Uterus (tissue), 4 donors: Measurements from ENCODE around the gene UGP2. TPM values are rescaled to one million over a fixed set of nuclear protein-coding genes. Genes with fewer than 3 reads are reported as not detected.
"Not testable (repeated sequence)": the region's sequence is repeated elsewhere in the genome, so short reads cannot be mapped to it uniquely, and the experiment has no call there.

Experiments
- DNase-seq, 2 donors: peaks; one replicate each; pipeline ENCODE4 v3.0.0-alpha.2; 2019 to 2020
- H3K27ac ChIP-seq, 2 donors: fragments of 200-600 bp; sonication (generic); 1 replicate in 1 of 2; 2 replicates in 1 of 2; pipeline ENCODE4 v1.5.1; 2016 to 2018
- H3K27me3 ChIP-seq, 2 donors: fragments of 200-600 bp; sonication (generic); one replicate each; pipeline ENCODE4 v1.5.1; 2018 to 2019; ENCODE audit warnings: control low read depth in 1 of 2
- H3K36me3 ChIP-seq, 2 donors: fragments of 200-600 bp; sonication (generic); one replicate each; pipeline ENCODE4 v1.5.1; 2019; ENCODE audit warnings: control low read depth in 1 of 2
- H3K4me1 ChIP-seq, 2 donors: fragments of 200-600 bp; sonication (generic); one replicate each; pipeline ENCODE4 v1.5.1; 2018 to 2019; ENCODE audit warnings: control low read depth in 1 of 2
- H3K4me3 ChIP-seq, 2 donors: fragments of 200-600 bp; sonication (generic); 1 replicate in 1 of 2; 2 replicates in 1 of 2; pipeline ENCODE4 v1.5.1; 2018 to 2019; ENCODE audit warnings: mild to moderate bottlenecking in 1 of 2
- H3K9me3 ChIP-seq, 2 donors: fragments of 200-600 bp; sonication (generic); one replicate each; pipeline ENCODE4 v1.5.1; 2019; ENCODE audit warnings: control low read depth in 1 of 2
- CTCF ChIP-seq, 4 experiments: fragments of 200-600 bp in 2 of 4; fragments of 450-650 bp in 2 of 4; sonication (generic) in 2 of 4; IDR thresholded peaks; one replicate each; pipeline ENCODE4 v1.5.1; 2016 to 2019; ENCODE audit warnings: antibody characterized with exemption in 4 of 4, mild to moderate bottlenecking in 2 of 4, moderate library complexity in 1 of 4
- POLR2A ChIP-seq, 2 donors: fragments of 450-650 bp; IDR thresholded peaks; one replicate each; pipeline ENCODE4 v1.6.1; 2016; ENCODE audit warnings: antibody characterized with exemption in 2 of 2, mild to moderate bottlenecking in 1 of 2, moderate library complexity in 1 of 2
- intact Hi-C: fragments of 100-400 bp; cut with DNase I; formaldehyde crosslinking; loops from one replicate; pipeline ENCODE4 v1.15.1; 2023; ENCODE audit warnings: low total_unique reads
- total RNA-seq, 4 donors: library from RNA; depleted of rRNA in 3 of 4; stranded (reverse); fragments of >200 nt in 3 of 4; gene quantifications; one replicate each; pipeline versions ENCODE4 v1.1.0 to v1.2.4, GENCODE V29; 2014 to 2023
- donor health status: DM: yes; HTN: yes; CAD: no.

Gene UGP2
- total RNA-seq, 4 donors from 2014 or later: 90.7 to 181 (median 106) TPM

- no peak for DNase-seq
- no peaks in the 10 kb centered on the region for H3K36me3 ChIP-seq
- peak overlapping the region in 1 of 2 donors; percentile 78 for H3K4me3 ChIP-seq
- TF ChIP-seq CTCF (IDR thresholded peaks at IDR 0.05): no peak
- no peak for TF ChIP-seq POLR2A (IDR thresholded peaks at IDR 0.05)
- H3K4me1 ChIP-seq: peaks cover 0 to under 1% of the 10 kb centered on the region in 2 donors
- intact Hi-C loops: no loop called here
- peak overlapping the region in 1 of 2 donors; percentile 4 for H3K27ac ChIP-seq
- H3K27me3 ChIP-seq: no peaks in the 10 kb centered on the region
- H3K9me3 ChIP-seq: no peaks in the 10 kb centered on the region
Measured at GRCh38 chr2:63843791-63844190, 2.1 kb downstream of the UGP2 start.

GRCh38 chr2:63844616-63845015, 2.9 kb downstream of the UGP2 start:
- no peaks in the 10 kb centered on the region for H3K36me3 ChIP-seq
- no peaks in the 10 kb centered on the region for H3K27me3 ChIP-seq
- DNase-seq: no peak
- intact Hi-C loops: no loop called here
- H3K4me3 ChIP-seq: no peak overlapping the region
- TF ChIP-seq CTCF (IDR thresholded peaks at IDR 0.05): no peak
- no peak for TF ChIP-seq POLR2A (IDR thresholded peaks at IDR 0.05)
- H3K4me1 ChIP-seq: peaks cover 0 to 7% of the 10 kb centered on the region in 2 donors
- H3K27ac ChIP-seq: peak overlapping the region in 1 of 2 donors; percentile 4
- no peaks in the 10 kb centered on the region for H3K9me3 ChIP-seq

DNA sequence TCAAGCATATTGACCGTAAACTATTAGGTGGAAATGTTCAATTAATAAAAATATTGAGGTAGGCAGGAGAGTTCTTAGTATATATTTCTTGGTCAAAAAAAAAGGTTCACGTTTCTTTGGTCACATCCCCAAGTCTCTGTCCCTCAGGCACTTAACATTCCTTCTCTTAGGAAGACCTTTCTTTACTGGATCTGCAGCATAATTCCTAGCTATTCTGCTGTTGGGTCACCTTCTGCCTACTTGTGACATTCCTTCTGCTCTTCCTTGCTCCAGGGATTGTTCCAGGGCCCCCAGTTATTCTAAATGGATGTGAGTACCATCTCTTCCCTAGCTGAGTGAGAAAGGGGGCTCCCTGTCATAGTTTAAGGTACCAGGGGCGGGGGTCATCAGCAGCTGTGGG, 4.2 kb downstream of the UGP2 start:
- Histone ChIP-seq H3K27me3 (no peaks in the 10 kb centered on the region), H3K4me3 (no peak overlapping the region), H3K4me1 (peaks cover 0 to 13% of the 10 kb centered on the region in 2 donors), H3K36me3 (no peaks in the 10 kb centered on the region), H3K9me3 (no peaks in the 10 kb centered on the region), H3K27ac (peak overlapping the region in 1 of 2 donors; percentile 56)
- intact Hi-C loops: no loop called here
- TF ChIP-seq CTCF (IDR thresholded peaks at IDR 0.05): no peak
- no peak for TF ChIP-seq POLR2A (IDR thresholded peaks at IDR 0.05)
- no peak for DNase-seq

- H3K4me1 ChIP-seq: peaks cover 0 to 13% of the 10 kb centered on the region in 2 donors
- DNase-seq: no peak
- intact Hi-C loops: no loop called here
Measured at GRCh38 chr2:63846487-63846886, 4.8 kb downstream of the UGP2 start.

DNA sequence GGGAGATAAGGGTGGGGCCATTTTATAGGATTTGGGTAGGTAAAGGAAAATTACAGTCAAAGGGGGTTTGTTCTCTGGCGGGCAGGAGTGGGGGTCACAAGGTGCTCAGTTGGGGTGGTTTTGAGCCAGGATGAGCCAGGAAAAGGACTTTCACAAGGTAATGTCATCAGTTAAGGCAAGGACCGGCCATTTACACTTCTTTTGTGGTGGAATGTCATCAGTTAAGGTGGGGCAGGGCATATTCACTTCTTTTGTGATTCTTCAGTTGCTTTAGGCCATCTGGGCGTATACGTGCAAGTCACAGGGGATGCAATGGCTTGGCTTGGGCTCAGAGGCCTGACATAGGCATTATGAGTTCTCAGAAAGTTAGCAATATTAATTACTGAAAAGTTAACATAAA, 5.9 kb downstream of the UGP2 start:
- H3K4me3 ChIP-seq, H3K27ac ChIP-seq, H3K27me3 ChIP-seq, DNase-seq, H3K9me3 ChIP-seq, H3K36me3 ChIP-seq, intact Hi-C loops: not testable (repeated sequence)
- H3K4me1 ChIP-seq: peaks cover 0 to 13% of the 10 kb centered on the region in 2 donors

More at GRCh38 chr2:63846487-63846886, 4.8 kb downstream of the UGP2 start:
- Histone ChIP-seq H3K27me3 (no peaks in the 10 kb centered on the region), H3K27ac (peak overlapping the region in 1 of 2 donors; percentile 56), H3K9me3 (no peaks in the 10 kb centered on the region), H3K36me3 (no peaks in the 10 kb centered on the region), H3K4me3 (no peak overlapping the region)
- TF ChIP-seq POLR2A (IDR thresholded peaks at IDR 0.05) (no peak), CTCF (IDR thresholded peaks at IDR 0.05) (no peak)
